Kasumi-1 (cell line): ENCODE results near the gene DLGAP1.

Experiments used
- DNase-seq, 2 experiments: peaks; one replicate each; lab custom pipeline; 2025; lab: John Stamatoyannopoulos, UW

Gene DLGAP1

GRCh38 chr18:3995476-3996102, 459.5 kb downstream of the DLGAP1 start:
- DNase-seq: peak; percentile 51 to 61

GRCh38 chr18:3993941-3994687, 461.0 kb downstream of the DLGAP1 start:
- DNase-seq: no peak

- no peak for DNase-seq
These were observed 469.4 kb downstream of the DLGAP1 start for GRCh38 chr18:3985664-3986063.

DNA sequence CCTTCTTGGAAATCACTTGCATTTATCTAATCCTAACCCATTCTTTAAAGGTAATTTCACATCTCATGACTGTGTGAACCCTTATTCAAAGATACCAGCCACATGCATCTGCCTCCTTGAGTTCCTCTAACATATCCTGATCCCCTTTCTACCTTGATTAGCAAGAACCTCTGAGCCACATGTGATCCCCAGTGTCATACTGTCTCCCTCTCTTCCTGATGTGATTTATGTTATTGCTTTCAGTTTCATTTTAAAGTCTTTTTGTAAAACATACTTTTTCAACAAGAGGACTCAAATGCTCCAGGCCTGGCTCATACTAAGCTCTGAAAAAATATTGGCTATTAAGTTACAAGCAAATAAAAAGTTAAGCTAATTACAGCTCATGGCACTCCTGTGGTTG, 470.1 kb downstream of the DLGAP1 start:
- DNase-seq: no peak

DNA sequence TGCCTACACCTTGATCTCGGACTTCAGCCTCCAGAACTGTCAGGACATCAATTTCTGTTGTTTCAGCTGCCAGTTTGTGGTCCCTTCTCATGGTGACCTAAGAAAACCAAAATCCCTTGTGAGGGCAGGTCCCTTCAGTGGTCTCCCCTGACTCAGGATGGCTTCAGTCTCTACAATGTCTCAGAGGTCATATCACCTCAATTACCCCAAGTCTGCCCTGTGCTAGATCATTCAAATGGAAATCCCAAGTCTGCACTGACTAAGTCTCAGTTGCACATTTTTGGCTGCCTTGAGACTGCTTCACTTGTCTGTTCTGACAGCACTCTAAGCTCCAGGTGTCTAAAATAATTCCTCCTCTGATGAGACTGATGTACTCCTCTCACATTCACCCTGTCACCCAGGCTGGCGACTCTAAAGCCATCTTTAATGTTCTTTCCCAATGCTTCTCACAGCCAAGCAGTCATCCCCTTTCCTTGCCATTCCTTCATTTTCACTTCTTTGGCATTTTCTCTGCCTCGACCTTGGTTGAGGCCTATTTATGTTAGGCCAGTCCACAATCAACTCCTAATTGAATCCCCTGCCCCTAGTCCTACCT, 470.8 kb downstream of the DLGAP1 start:
- no peak for DNase-seq

DNA sequence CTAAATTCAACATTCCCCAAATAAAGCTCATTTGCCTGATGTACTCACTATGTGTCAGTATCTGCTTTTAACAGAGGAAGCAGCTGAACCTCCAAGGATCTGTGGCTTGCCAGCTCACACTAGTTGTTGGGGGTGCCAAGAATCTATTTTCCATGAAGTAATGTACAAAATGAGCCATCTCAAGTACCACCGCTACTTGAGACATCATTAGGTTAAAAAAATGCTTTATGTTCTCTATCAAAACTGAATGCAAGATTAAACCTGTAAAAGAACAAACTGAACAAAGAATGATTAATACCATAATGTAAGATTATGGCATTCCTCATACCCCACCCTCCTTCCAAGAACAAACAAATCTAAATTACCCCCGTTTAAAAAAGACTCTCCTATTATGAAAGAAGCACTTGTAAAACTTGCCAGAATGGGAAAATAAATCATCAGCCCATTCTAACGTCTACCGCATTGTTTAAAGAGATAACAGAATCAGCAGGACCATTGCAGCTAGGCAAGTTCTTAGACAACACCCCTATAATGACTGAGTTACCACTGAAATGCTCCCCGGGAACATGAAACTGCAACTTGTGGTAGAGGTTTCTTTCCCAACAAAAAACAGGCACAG, 471.6 kb downstream of the DLGAP1 start:
- DNase-seq: no peak

GRCh38 chr18:3982541-3982940, 472.6 kb downstream of the DLGAP1 start:
- DNase-seq: no peak

- no peak for DNase-seq
These were observed 476.1 kb downstream of the DLGAP1 start for GRCh38 chr18:3979024-3979423.

DNA sequence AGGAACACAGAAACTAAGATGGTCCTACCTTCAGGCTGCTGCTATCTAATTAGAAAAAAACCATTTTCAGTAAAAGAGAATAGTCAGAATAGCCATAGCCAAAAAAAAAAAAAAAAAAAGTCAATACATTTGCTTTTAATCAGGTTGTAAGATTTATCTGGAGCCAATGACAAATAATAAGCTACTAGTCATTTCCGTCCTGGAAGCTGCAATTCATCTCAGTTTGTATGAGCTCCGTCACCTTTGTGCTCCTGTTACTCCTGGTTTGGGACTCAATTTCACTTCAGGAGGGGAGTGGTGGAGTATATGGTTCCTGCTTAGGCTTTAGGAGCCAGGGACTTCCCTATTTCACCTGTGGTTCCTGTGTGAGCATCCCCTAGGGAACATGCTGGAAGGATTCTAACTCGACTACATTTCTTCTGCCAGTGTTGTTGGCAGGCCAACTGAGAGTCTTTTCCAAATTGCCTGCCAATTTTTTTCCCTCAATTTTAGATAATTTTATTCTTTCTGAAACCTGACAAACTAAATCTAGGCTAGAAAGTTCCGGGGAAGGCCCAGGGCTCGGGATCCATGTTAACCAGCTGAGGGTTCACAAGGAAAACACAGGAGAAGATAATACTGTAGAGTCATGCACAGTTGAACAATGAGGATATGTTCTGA, 481.8 kb downstream of the DLGAP1 start:
- no peak for DNase-seq

GRCh38 chr18:3972291-3972930, 482.7 kb downstream of the DLGAP1 start:
- no peak for DNase-seq

DNA sequence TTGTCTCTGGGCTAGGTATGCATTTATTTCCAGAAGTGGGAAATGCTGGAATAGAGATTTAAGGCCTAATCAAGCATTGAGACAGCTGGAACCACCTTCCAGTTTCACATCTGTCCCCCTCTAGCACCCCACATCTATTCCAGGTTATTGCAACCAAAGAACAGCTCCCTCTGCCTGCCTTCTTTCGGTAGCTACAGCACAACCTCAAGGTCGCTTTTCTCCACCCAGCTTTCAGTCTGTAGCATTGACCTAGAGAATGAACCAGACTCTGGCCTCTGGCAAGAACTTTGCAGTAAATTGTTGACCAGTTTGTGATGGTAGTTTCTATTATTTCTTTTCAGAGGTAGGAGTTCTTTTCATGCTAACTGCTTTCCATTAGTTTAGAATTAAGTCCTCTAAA, 484.2 kb downstream of the DLGAP1 start:
- DNase-seq: no peak

DNA sequence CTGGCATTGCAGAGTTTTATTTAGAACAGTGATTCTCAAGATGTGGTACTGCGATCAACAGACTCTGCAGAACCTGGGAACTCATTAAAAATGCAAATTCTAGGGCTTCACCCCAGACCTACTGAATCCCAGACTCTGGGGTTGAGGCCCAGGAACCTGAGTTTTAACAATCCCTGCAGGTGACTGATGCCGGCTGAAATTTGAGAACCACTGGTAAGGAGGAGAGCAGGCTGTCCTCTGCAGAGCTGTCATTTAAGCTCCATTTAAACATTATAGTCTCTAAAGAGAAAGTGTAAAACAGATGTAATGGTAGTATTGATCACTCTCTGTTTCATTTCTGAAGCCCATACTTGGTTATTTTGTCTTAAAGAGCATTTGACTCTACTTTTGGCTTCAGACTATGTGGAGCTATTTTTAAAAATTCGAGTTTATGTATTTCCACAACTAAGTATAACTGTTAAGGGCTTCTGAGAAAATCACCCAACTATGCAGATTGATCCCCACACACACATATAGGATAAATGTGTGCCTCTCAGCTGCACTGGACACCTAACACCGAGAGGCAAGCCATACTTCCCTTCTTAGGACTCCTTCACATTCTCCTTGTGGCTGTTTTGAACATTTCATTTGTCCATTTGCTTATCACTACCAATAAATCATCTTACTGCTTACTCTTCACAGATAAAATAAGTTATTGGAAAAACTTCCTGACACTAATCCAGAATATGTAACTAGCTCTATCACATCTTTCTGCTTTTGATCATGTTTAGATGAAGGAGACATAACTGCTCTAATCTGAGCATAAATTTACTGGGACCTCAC, 487.5 kb downstream of the DLGAP1 start:
- no peak for DNase-seq

DNA sequence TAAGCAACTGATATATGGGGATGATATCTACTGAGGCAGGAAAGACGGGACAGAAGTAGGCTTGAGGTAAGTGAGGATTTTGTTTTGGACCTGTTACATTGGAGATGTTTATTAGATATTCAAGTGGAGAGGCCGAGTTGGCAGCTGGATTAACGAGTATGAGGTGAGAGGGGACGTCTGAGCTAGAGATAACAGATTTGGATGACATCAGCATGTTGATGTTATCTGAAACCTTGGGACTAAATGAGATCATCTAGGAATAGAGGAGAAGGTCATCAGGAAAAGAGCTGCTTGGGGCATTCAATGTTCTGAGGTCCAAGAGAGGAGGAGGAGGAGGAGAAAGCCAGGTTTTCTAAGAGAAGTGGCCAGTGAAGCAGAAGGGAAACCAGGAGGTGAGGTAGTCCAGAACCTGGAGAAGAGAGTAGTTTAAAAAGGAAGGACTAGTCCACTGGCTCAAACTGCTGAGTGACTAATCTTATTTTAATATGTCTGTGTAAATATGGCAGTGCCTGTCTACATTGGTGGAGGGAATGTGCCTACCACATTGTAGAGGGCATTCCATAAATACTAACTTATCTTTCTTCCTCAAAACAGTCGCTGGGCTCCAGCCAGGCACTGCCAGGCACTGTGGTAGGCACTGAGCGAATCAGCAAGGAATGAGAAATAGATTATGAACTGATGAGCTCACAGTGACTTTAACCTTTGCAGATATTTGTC, 488.3 kb downstream of the DLGAP1 start:
- DNase-seq: no peak

- no peak for DNase-seq
These were observed 488.9 kb downstream of the DLGAP1 start for GRCh38 chr18:3966246-3966641.

DNA sequence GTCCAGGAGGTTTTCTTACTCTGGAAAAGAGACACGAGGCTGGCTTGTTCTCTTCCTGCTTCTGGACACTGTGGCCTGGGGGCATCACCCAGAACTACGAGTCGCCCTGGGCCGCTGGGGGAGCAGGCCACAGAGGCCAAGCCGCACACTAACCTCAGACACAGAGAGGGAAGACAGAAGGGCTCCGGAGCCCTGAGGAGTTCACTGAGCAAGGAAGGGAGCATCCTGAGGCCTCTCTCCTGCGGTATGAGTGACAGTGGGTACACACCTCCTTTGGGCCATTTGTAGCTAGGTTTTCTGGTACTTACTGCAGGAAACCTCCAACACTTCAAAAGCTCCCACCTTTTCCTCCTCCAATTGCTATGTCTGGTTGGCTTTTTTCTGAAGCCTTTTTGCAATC, 494.1 kb downstream of the DLGAP1 start:
- DNase-seq: no peak

- DNase-seq: no peak
These were observed 495.0 kb downstream of the DLGAP1 start for GRCh38 chr18:3960142-3960541.

DNA sequence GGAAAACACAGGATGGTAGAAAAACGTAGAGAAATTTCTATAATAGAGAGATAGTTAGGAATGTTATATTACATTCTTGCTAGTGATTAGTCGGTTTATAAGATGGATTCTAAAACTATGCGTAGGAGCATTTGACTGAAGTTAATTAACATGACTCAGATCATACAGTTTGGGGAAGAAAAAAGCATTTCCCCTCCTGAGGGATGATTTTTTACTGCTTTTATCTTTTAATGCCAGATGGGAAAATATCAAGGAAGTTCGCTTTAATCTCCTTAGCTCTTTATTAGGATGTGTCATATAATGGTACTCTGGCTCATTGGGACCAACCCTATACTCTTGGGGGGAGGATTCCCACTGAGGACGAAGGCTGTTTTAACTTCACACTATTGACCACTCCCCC, 503.1 kb downstream of the DLGAP1 start:
- no peak for DNase-seq

DNA sequence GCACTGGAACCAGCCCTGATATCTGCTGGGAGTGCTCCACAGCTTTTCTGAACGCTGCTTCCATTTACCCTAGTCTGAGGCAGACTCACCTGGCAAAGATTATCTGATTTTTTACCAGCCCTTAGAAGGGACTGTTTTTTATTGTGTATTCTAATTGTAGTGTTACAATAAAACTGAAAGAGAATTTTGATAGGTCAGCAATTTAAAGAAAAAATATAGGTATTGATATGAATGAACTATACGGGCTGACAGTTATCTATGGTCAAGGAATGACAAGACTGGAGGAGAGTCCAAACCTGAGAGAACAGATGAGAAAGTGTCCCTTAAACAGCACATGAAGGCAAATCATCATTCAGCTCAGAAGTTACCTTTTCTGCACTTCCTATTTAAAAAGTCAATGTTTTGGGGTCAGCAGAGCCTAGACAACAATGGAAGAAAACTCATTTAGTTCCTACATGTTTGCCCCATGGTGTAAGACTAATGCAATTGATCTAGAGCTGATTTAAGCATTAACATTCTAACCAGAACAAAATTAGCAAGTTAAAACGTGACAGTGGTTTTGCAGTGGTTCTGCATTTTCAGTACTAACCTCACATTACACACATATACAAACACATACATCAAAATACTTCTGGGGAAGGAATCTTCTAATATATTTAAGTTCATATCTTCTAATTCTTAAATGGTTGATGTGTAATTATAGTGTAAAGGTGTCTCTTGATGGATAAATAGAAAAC, 504.3 kb downstream of the DLGAP1 start:
- DNase-seq: no peak

DNA sequence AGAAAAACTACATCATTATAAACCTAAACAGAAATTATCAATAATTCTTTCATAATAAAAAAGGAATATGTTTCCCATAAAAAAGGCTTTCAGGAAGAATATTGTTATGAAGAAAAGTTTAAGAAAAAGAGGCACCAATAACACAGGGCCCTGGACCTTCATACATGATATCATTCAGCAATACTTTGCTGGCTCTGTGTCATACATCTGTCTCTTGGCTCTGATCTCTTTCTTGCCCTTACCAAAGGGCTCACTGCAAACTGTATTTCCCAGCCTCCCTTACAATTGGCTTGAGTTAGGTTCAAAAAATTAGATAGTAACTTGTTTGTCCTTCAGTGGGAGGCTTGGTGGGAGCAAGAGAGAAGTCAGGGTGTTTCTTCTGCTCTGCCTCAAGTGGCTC, 506.1 kb downstream of the DLGAP1 start:
- DNase-seq: no peak

- DNase-seq: no peak
These were observed 507.7 kb downstream of the DLGAP1 start for GRCh38 chr18:3947383-3947782.
